T-cell (primary cell): ENCODE results near the gene DOCK1. TPM values are rescaled to one million over a fixed set of nuclear protein-coding genes. Genes with fewer than 3 reads are reported as not detected.

Source experiments
- ATAC-seq, 4 experiments: fragments of 200-7000 bp in 3 of 4; fragments of 150-1000 bp in 1 of 4; cut with Tn5 transposase; replicated peaks in 1 of 4; 1 replicate in 3 of 4; 2 replicates in 1 of 4; pipeline ENCODE4 v1.10.0; 2021; ENCODE audit warnings: moderate library complexity in 3 of 4, mild to moderate bottlenecking in 2 of 4, moderate number of reproducible peaks in 1 of 4
- CTCF ChIA-PET, 2 donors: fragments of 300-600 bp; sonication (Branson Sonifier 250); formaldehyde crosslinking; loops; one replicate each; lab custom pipeline; 2022; ENCODE audit warnings: antibody characterized with exemption in 2 of 2; lab: Charles Lee
- POLR2A ChIA-PET, 2 donors: fragments of 300-600 bp; sonication (Branson Sonifier 250); formaldehyde crosslinking; loops; one replicate each; lab custom pipeline; 2022; ENCODE audit warnings: antibody characterized with exemption in 2 of 2; lab: Charles Lee
- DNase-seq, 35 experiments: peaks; one replicate each; pipeline versions ENCODE4 v3.0.0 to v3.0.0-alpha.2; 2013 to 2023
- H3K27ac ChIP-seq: one replicate; pipeline ENCODE4 v1.5.1; 2013; ENCODE audit warnings: low read length
- H3K27me3 ChIP-seq, 2 experiments: replicated peaks in 1 of 2; 1 replicate in 1 of 2; 2 replicates in 1 of 2; pipeline versions ENCODE4 v1.6.1 to v1.7.0; 2013; ENCODE audit warnings: low read length in 1 of 2, mixed read lengths in 1 of 2; ENCODE audit not compliant: control insufficient read depth in 2 of 2, insufficient read depth in 2 of 2; ENCODE audit errors: extremely low read depth in 1 of 2
- H3K36me3 ChIP-seq, 2 donors: 1 replicate in 1 of 2; 2 replicates in 1 of 2; pipeline versions ENCODE4 v1.6.1 to v1.7.0; 2013; ENCODE audit warnings: low read length in 1 of 2; ENCODE audit not compliant: control insufficient read depth in 2 of 2, insufficient read depth in 1 of 2; ENCODE audit errors: extremely low read depth in 1 of 2
- H3K4me1 ChIP-seq, 2 experiments: 1 replicate in 1 of 2; 2 replicates in 1 of 2; pipeline versions ENCODE4 v1.6.1 to v1.7.0; 2013; ENCODE audit warnings: low read length in 2 of 2, mixed read lengths in 1 of 2; ENCODE audit not compliant: insufficient read depth in 2 of 2, control insufficient read depth in 1 of 2; ENCODE audit errors: extremely low read depth in 1 of 2
- H3K4me3 ChIP-seq, 2 donors: 1 replicate in 1 of 2; 2 replicates in 1 of 2; pipeline versions ENCODE4 v1.5.1 to v1.7.0; 2013; ENCODE audit warnings: mild to moderate bottlenecking in 2 of 2, low read length in 1 of 2, moderate library complexity in 1 of 2; ENCODE audit not compliant: control insufficient read depth in 1 of 2; ENCODE audit errors: extremely low read depth in 1 of 2
- H3K9me3 ChIP-seq: 2 replicates; pipeline ENCODE4 v1.7.0; 2013
- H3K27ac Mint-ChIP-seq, 2 donors: one replicate each; pipeline ENCODE4 v1.8.0; 2020 to 2021; ENCODE audit warnings: mild to moderate bottlenecking in 2 of 2, mixed read lengths in 2 of 2
- H3K27me3 Mint-ChIP-seq, 2 donors: one replicate each; pipeline ENCODE4 v1.8.0; 2021 to 2022; ENCODE audit warnings: mixed read lengths in 2 of 2
- H3K36me3 Mint-ChIP-seq: one replicate; pipeline ENCODE4 v1.8.0; 2021; ENCODE audit warnings: mixed read lengths
- H3K4me1 Mint-ChIP-seq, 3 donors: one replicate each; pipeline ENCODE4 v1.8.0; 2020 to 2022; ENCODE audit warnings: mixed read lengths in 3 of 3, mild to moderate bottlenecking in 1 of 3
- H3K4me3 Mint-ChIP-seq, 3 donors: one replicate each; pipeline ENCODE4 v1.8.0; 2020 to 2022; ENCODE audit warnings: mild to moderate bottlenecking in 3 of 3, mixed read lengths in 3 of 3, moderate library complexity in 3 of 3
- H3K9me3 Mint-ChIP-seq, 3 donors: one replicate each; pipeline ENCODE4 v1.8.0; 2020 to 2022; ENCODE audit warnings: mixed read lengths in 3 of 3
- WGBS: methylation state at CpG from one replicate; pipeline ENCODE4 v1.1.5; 2013; ENCODE audit warnings: missing lambda C conversion rate; ENCODE audit not compliant: insufficient coverage; 5-methylcytosine and 5-hydroxymethylcytosine counted together
- total RNA-seq, 35 experiments: library from RNA in 6 of 35; stranded (reverse) in 6 of 35; fragments of 120-200 nt in 1 of 35; gene quantifications; one replicate each; pipeline versions ENCODE4 v1.2.1 to v1.2.4 and lab custom pipeline; 2013 to 2026

The DOCK1 gene
- total RNA-seq, 5 donors from 2014 or later (not counting 1 experiment from before 2014, with no cell fraction given) = 0.18 to 0.53 (median 0.37) TPM

DNA sequence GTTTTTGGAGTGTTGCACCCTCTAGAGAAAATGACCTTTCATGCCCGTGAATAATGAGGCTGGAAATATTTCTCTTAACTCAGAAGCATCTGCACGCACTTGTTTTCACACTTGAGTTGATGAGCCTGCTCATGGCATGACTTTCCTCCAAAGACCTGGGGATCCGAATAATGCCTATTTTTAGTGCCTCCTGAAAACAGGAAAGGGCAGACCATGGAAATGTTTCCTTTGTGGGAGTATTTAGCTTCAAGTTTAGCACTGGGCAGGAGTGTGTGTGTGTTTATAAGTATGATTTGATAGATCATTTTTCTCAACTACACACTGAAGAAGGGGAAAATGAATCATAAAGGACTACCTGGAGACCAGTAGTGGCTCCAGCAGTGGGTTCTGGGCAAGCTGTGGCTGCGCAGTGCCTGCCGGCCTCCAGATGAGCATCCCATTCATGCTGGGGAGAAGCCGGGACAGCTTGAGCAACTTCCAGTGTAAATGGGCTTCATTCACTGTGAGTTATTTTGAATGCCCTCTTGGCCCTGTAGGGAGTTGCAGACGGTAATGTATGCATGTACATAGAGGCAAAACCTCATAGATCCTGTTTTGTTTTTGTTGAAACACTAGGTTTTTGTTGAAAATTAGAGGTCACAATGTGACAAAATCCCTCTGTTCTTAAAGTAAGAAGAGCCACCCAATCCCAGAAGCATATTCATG, 408.9 kb downstream of the DOCK1 start:
- no peaks in the 10 kb centered on the region for H3K4me1 ChIP-seq
- no peak overlapping the region for H3K4me3 ChIP-seq
- 86% methylated on average over 6 of the region's 7 CpGs for WGBS
- no peak overlapping the region for H3K4me3 Mint-ChIP-seq
- no peaks in the 10 kb centered on the region for H3K36me3 ChIP-seq
- no peaks in the 10 kb centered on the region for H3K9me3 Mint-ChIP-seq
- H3K9me3 ChIP-seq = no peaks in the 10 kb centered on the region
- ChIA-PET POLR2A (no interaction called here), CTCF (no interaction called here)
- no peaks in the 10 kb centered on the region for H3K36me3 Mint-ChIP-seq
- H3K27ac ChIP-seq = no peak overlapping the region
- H3K27me3 ChIP-seq = peaks cover 0 to 12% of the 10 kb centered on the region in 2 experiments
- peaks cover 4 to 19% of the 10 kb centered on the region in 2 donors for H3K27me3 Mint-ChIP-seq
- H3K4me1 Mint-ChIP-seq = no peaks in the 10 kb centered on the region
- no peak overlapping the region for H3K27ac Mint-ChIP-seq
- no peak for DNase-seq
- no peak for ATAC-seq

DNA sequence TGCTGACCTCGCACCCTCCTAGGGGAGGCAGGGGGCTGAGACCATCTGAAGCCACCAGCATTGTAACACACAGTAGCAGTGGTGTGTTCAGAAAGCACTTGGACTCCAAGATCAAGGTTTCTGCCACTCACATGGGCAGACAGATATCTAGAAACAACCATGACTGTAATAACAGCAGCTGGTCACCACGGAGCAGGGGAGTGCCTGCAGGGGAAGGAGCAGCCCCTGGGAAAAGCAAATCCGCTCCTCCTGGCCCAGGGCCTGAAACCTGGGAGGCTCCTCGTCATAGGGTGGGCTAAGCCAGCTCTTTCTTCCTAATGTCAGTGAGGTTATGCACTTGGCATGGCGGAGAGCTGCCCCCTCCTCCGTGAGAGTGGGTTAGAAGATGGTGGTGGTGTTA, 409.6 kb downstream of the DOCK1 start:
- CTCF ChIA-PET = no interaction called here

DNA sequence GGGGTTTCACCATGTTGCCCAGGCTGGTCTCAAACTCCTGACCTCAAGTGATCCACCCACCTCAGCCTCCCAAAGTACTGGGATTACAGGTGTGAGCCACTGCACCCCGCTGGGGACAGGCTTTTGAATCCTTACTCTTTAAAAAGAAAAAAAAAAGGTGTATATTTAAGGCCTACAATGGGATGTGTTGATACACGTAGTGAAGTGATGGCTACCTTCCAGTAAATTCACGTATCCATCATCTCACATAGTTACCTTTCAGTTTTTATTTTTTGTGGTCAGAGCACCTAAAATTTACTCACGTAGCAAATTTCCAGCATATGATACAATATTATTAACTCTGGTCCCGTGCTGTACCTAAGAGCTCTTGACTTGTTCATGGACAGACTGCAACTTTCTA, 410.7 kb downstream of the DOCK1 start:
- ATAC-seq (no peak), DNase-seq (no peak)
- H3K4me1 ChIP-seq = no peaks in the 10 kb centered on the region
- H3K9me3 ChIP-seq = no peaks in the 10 kb centered on the region
- Mint-ChIP-seq H3K4me3 (no peak overlapping the region), H3K36me3 (no peaks in the 10 kb centered on the region), H3K9me3 (no peaks in the 10 kb centered on the region), H3K27me3 (peaks cover 4 to 21% of the 10 kb centered on the region in 2 donors), H3K27ac (no peak overlapping the region), H3K4me1 (no peaks in the 10 kb centered on the region)
- ChIA-PET POLR2A (no interaction called here), CTCF (no interaction called here)
- no peaks in the 10 kb centered on the region for H3K36me3 ChIP-seq
- no peak overlapping the region for H3K4me3 ChIP-seq
- H3K27ac ChIP-seq = no peak overlapping the region
- no CpG with 5 or more reads among the region's 5 CpGs for WGBS
- H3K27me3 ChIP-seq = peaks cover 0 to 12% of the 10 kb centered on the region in 2 experiments

More for the DNA sequence above, 409.6 kb downstream of the DOCK1 start:
- H3K27ac ChIP-seq = no peak overlapping the region
- no peaks in the 10 kb centered on the region for H3K36me3 ChIP-seq
- Mint-ChIP-seq H3K4me1 (no peaks in the 10 kb centered on the region), H3K27ac (no peak overlapping the region), H3K9me3 (no peaks in the 10 kb centered on the region), H3K27me3 (peaks cover 4 to 19% of the 10 kb centered on the region in 2 donors), H3K4me3 (no peak overlapping the region), H3K36me3 (no peaks in the 10 kb centered on the region)
- ATAC-seq (no peak), DNase-seq (no peak)
- POLR2A ChIA-PET = no interaction called here
- WGBS = 57% methylated on average over 3 of the region's 6 CpGs
- no peak overlapping the region for H3K4me3 ChIP-seq
- peaks cover 0 to 12% of the 10 kb centered on the region in 2 experiments for H3K27me3 ChIP-seq
- H3K9me3 ChIP-seq = no peaks in the 10 kb centered on the region
- no peaks in the 10 kb centered on the region for H3K4me1 ChIP-seq

GRCh38 chr10:127318396-127318795, 413.2 kb downstream of the DOCK1 start:
- Histone ChIP-seq H3K27ac (no peak overlapping the region), H3K4me1 (no peaks in the 10 kb centered on the region), H3K4me3 (no peak overlapping the region), H3K36me3 (no peaks in the 10 kb centered on the region), H3K9me3 (no peaks in the 10 kb centered on the region), H3K27me3 (peaks cover 0 to 9% of the 10 kb centered on the region in 2 experiments)
- no peaks in the 10 kb centered on the region for H3K9me3 Mint-ChIP-seq
- ChIA-PET CTCF (no interaction called here), POLR2A (no interaction called here)
- ATAC-seq (no peak), DNase-seq (no peak)
- H3K4me3 Mint-ChIP-seq = no peak overlapping the region
- H3K27me3 Mint-ChIP-seq = peaks cover 0 to 16% of the 10 kb centered on the region in 2 donors
- no peak overlapping the region for H3K27ac Mint-ChIP-seq
- H3K36me3 Mint-ChIP-seq = no peaks in the 10 kb centered on the region
- no peaks in the 10 kb centered on the region for H3K4me1 Mint-ChIP-seq
- WGBS = 69% methylated on average over 6 of the region's 6 CpGs

- Histone ChIP-seq H3K36me3 (no peaks in the 10 kb centered on the region), H3K4me3 (no peak overlapping the region), H3K4me1 (no peaks in the 10 kb centered on the region), H3K27me3 (peaks cover 0 to 11% of the 10 kb centered on the region in 2 experiments), H3K27ac (no peak overlapping the region), H3K9me3 (no peaks in the 10 kb centered on the region)
- peaks cover 0 to 8% of the 10 kb centered on the region in 2 donors for H3K27me3 Mint-ChIP-seq
- WGBS = 90% methylated on average over 3 of the region's 9 CpGs
- POLR2A ChIA-PET = no interaction called here
- H3K36me3 Mint-ChIP-seq = no peaks in the 10 kb centered on the region
- H3K4me3 Mint-ChIP-seq = no peak overlapping the region
- H3K9me3 Mint-ChIP-seq = no peaks in the 10 kb centered on the region
- DNase-seq (no peak), ATAC-seq (no peak)
- H3K4me1 Mint-ChIP-seq = no peaks in the 10 kb centered on the region
- CTCF ChIA-PET = no interaction called here
- no peak overlapping the region for H3K27ac Mint-ChIP-seq
Observed at GRCh38 chr10:127319271-127319670, 414.0 kb downstream of the DOCK1 start.

GRCh38 chr10:127319691-127320090, 414.5 kb downstream of the DOCK1 start:
- no peak for DNase-seq
- no peaks in the 10 kb centered on the region for H3K9me3 Mint-ChIP-seq
- Histone ChIP-seq H3K4me1 (no peaks in the 10 kb centered on the region), H3K27me3 (peaks cover 0 to 10% of the 10 kb centered on the region in 2 experiments), H3K36me3 (no peaks in the 10 kb centered on the region), H3K9me3 (no peaks in the 10 kb centered on the region), H3K27ac (no peak overlapping the region), H3K4me3 (no peak overlapping the region)
- POLR2A ChIA-PET = no interaction called here
- no peak for ATAC-seq
- H3K27ac Mint-ChIP-seq = no peak overlapping the region
- 83% methylated on average over 10 of the region's 10 CpGs for WGBS
- CTCF ChIA-PET = no interaction called here
- peaks cover 0 to 10% of the 10 kb centered on the region in 2 donors for H3K27me3 Mint-ChIP-seq
- H3K36me3 Mint-ChIP-seq = no peaks in the 10 kb centered on the region
- no peak overlapping the region for H3K4me3 Mint-ChIP-seq
- no peaks in the 10 kb centered on the region for H3K4me1 Mint-ChIP-seq
